ENCODE measurements around the gene SELENON.

DNA sequence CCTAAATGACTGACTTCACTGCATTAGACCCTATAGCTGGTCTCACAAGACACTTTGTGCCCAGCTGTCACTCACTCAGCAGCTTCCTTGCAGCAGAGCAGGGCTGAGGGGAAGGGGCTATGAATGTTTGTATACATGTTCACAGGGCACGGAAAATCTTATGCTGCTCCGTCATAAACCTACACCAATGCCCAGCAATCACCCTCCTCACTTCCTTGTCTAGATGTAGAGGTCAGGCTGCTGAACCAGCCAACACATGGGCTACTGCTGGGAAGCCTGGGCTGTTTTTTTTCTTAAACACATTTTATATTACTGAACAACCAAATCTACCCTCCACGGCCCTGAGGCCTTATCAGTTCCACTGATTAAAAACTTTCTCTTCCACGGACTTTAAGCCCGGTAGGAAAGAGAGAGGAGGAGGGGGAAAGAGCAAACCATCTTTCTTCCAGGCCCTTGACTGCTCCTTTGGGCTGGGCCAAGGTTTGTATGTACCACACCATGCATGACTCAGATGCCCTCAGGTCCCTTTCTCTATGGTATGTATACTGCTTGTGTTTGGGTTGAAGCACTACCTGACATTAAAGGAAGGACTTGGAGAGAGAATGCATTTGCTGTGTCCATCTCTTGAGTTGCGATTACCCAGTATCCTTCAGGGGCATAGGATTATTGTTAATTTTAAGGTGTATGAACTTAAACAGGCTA is 32.5 kb downstream of the SELENON start:
- TF ChIP-seq, protein P1, sequence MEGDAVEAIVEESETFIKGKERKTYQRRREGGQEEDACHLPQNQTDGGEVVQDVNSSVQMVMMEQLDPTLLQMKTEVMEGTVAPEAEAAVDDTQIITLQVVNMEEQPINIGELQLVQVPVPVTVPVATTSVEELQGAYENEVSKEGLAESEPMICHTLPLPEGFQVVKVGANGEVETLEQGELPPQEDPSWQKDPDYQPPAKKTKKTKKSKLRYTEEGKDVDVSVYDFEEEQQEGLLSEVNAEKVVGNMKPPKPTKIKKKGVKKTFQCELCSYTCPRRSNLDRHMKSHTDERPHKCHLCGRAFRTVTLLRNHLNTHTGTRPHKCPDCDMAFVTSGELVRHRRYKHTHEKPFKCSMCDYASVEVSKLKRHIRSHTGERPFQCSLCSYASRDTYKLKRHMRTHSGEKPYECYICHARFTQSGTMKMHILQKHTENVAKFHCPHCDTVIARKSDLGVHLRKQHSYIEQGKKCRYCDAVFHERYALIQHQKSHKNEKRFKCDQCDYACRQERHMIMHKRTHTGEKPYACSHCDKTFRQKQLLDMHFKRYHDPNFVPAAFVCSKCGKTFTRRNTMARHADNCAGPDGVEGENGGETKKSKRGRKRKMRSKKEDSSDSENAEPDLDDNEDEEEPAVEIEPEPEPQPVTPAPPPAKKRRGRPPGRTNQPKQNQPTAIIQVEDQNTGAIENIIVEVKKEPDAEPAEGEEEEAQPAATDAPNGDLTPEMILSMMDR (IDR thresholded peaks at IDR 0.05; ENCODE audit: low read depth, low read length, missing input control), result no peak
- TF ChIP-seq JUND (IDR thresholded peaks at IDR 0.05), result no peak
- no peak for TF ChIP-seq EGR1 (IDR thresholded peaks at IDR 0.05; ENCODE audit: low read depth in 2 of 2)
- TF ChIP-seq FOXA1 (IDR thresholded peaks at IDR 0.05), result no peak
- no peak for TF ChIP-seq TAF1 (conservative IDR thresholded peaks at IDR 0.05)
- TF ChIP-seq, protein P2, sequence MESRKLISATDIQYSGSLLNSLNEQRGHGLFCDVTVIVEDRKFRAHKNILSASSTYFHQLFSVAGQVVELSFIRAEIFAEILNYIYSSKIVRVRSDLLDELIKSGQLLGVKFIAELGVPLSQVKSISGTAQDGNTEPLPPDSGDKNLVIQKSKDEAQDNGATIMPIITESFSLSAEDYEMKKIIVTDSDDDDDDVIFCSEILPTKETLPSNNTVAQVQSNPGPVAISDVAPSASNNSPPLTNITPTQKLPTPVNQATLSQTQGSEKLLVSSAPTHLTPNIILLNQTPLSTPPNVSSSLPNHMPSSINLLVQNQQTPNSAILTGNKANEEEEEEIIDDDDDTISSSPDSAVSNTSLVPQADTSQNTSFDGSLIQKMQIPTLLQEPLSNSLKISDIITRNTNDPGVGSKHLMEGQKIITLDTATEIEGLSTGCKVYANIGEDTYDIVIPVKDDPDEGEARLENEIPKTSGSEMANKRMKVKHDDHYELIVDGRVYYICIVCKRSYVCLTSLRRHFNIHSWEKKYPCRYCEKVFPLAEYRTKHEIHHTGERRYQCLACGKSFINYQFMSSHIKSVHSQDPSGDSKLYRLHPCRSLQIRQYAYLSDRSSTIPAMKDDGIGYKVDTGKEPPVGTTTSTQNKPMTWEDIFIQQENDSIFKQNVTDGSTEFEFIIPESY (IDR thresholded peaks at IDR 0.05), result no peak
- TF ChIP-seq, protein P3, sequence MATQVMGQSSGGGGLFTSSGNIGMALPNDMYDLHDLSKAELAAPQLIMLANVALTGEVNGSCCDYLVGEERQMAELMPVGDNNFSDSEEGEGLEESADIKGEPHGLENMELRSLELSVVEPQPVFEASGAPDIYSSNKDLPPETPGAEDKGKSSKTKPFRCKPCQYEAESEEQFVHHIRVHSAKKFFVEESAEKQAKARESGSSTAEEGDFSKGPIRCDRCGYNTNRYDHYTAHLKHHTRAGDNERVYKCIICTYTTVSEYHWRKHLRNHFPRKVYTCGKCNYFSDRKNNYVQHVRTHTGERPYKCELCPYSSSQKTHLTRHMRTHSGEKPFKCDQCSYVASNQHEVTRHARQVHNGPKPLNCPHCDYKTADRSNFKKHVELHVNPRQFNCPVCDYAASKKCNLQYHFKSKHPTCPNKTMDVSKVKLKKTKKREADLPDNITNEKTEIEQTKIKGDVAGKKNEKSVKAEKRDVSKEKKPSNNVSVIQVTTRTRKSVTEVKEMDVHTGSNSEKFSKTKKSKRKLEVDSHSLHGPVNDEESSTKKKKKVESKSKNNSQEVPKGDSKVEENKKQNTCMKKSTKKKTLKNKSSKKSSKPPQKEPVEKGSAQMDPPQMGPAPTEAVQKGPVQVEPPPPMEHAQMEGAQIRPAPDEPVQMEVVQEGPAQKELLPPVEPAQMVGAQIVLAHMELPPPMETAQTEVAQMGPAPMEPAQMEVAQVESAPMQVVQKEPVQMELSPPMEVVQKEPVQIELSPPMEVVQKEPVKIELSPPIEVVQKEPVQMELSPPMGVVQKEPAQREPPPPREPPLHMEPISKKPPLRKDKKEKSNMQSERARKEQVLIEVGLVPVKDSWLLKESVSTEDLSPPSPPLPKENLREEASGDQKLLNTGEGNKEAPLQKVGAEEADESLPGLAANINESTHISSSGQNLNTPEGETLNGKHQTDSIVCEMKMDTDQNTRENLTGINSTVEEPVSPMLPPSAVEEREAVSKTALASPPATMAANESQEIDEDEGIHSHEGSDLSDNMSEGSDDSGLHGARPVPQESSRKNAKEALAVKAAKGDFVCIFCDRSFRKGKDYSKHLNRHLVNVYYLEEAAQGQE (IDR thresholded peaks at IDR 0.05), result no peak
- no peak for TF ChIP-seq HNF4A (conservative IDR thresholded peaks at IDR 0.05)
- TF ChIP-seq, protein P4, sequence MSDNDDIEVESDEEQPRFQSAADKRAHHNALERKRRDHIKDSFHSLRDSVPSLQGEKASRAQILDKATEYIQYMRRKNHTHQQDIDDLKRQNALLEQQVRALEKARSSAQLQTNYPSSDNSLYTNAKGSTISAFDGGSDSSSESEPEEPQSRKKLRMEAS (IDR thresholded peaks at IDR 0.05), result no peak
- no peak for TF ChIP-seq YY1 (IDR thresholded peaks at IDR 0.05)

All from liver (tissue), 3 donors.